Activated effector memory CD4-positive, alpha-beta T cell treated with anti-CD3 and anti-CD28 coated beads, Interleukin-2, amount 50 U/mL, for 16 hours (primary cell): Measurements from ENCODE around the gene SH2B2.
"Not testable (repeated sequence)": the region's sequence is repeated elsewhere in the genome, so short reads cannot be mapped to it uniquely, and the experiment has no call there.

Experiments
- DNase-seq: peaks from one replicate; pipeline ENCODE4 v3.0.0-alpha.2; 2020

The SH2B2 gene

GRCh38 chr7:102287111-102287980, 678 bp downstream of the SH2B2 start:
- DNase-seq = peak; percentile 68

GRCh38 chr7:102287981-102288278, 1.3 kb downstream of the SH2B2 start:
- no peak for DNase-seq

GRCh38 chr7:102288285-102288930, 1.7 kb downstream of the SH2B2 start:
- no peak for DNase-seq

GRCh38 chr7:102289057-102289456, 2.4 kb downstream of the SH2B2 start:
- DNase-seq = no peak

- peak; percentile 73 for DNase-seq
Measured at GRCh38 chr7:102291056-102291915, 4.6 kb downstream of the SH2B2 start.

GRCh38 chr7:102291916-102292267, 5.2 kb downstream of the SH2B2 start:
- no peak for DNase-seq

- no peak for DNase-seq
Measured at GRCh38 chr7:102292813-102293798, 6.4 kb downstream of the SH2B2 start.

- DNase-seq = no peak
Measured at GRCh38 chr7:102294589-102294988, 7.9 kb downstream of the SH2B2 start.

- no peak for DNase-seq
Measured at GRCh38 chr7:102295346-102296178, 8.9 kb downstream of the SH2B2 start.

- DNase-seq = no peak
Measured at GRCh38 chr7:102296179-102296438, 9.4 kb downstream of the SH2B2 start.

GRCh38 chr7:102296514-102296913, 9.8 kb downstream of the SH2B2 start:
- DNase-seq = no peak

- no peak for DNase-seq
Measured at GRCh38 chr7:102297487-102298218, 11.0 kb downstream of the SH2B2 start.

- no peak for DNase-seq
Measured at GRCh38 chr7:102300643-102301221, 14.1 kb downstream of the SH2B2 start.

- DNase-seq = not testable (repeated sequence)
Measured at GRCh38 chr7:102301367-102301766, 14.7 kb downstream of the SH2B2 start.

- DNase-seq = no peak
Measured at GRCh38 chr7:102302025-102302424, 15.4 kb downstream of the SH2B2 start.

- no peak for DNase-seq
Measured at GRCh38 chr7:102303669-102304422, 17.2 kb downstream of the SH2B2 start.

GRCh38 chr7:102304668-102305067, 18.0 kb downstream of the SH2B2 start:
- no peak for DNase-seq

- DNase-seq = no peak
Measured at GRCh38 chr7:102305414-102306268, 19.0 kb downstream of the SH2B2 start.
